Epidermal melanocyte (primary cell): Measurements from ENCODE around the gene LAG3.

ENCODE experiments used
- DNase-seq: peaks from one replicate; pipeline ENCODE4 v3.0.0; 2011; ENCODE audit warnings: low spot score; ENCODE audit not compliant: insufficient read length

LAG3 gene

DNA sequence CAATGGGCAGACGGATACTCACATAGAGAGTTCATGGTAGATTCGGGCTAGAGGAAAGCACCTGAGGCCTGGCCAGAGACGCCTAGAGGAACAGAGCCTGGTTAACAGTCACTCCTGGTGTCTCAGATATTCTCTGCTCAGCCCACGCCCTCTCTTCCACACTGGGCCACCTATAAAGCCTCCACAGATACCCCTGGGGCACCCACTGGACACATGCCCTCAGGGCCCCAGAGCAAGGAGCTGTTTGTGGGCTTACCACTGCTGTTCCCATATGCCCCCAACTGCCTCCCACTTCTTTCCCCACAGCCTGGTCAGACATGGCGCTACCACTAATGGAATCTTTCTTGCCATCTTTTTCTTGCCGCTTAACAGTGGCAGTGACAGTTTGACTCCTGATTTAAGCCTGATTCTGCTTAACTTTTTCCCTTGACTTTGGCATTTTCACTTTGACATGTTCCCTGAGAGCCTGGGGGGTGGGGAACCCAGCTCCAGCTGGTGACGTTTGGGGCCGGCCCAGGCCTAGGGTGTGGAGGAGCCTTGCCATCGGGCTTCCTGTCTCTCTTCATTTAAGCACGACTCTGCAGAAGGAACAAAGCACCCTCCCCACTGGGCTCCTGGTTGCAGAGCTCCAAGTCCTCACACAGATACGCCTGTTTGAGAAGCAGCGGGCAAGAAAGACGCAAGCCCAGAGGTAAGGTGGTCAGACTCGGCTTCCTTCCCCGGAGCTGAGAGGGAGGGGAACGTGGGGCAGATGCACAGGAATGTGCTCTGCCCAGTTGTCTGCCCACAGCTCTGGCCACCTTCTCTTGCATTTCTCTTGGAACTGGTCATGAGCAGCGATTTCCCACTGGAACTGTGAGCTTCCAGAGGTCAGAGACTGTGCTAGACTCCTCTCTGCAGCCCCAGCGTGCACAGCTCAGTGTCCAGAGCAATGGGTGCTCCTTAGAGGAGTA, 16.9 kb downstream of the LAG3 start, which contains the start of gene CD4:
TSS of gene CD4 (plus strand) at position 557 of the 953 bp plus-strand sequence. CDS start 10,611 bp downstream, outside the sequence.
- DNase-seq = no peak

- DNase-seq = no peak
These were observed 18.3 kb downstream of the LAG3 start for GRCh38 chr12:6790496-6791150.

- DNase-seq = no peak
These were observed 19.7 kb downstream of the LAG3 start for GRCh38 chr12:6791931-6792520.

GRCh38 chr12:6792522-6793201, 20.3 kb downstream of the LAG3 start:
- no peak for DNase-seq

- DNase-seq = no peak
These were observed 22.8 kb downstream of the LAG3 start for GRCh38 chr12:6795088-6795487.

- DNase-seq = no peak
These were observed 24.3 kb downstream of the LAG3 start for GRCh38 chr12:6796576-6796975.

DNA sequence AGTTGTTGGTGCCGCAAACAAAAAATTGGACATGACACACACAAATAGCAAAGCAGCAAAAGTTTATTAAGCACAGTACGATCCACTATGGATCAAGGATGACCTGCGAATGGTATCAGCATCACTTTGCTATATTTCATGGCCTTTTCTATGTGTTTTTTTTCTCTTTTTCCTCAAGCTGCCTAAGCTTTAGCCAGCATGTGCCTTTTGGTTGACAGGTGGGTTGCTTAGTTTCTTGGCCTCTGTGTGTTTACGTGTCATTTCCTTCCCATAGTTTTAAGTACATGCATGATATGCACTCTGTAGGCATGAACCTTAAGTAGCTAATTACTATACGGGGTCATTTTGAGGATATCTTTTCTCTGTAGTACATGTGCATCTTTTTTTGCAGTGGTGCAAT, 26.8 kb downstream of the LAG3 start:
- no peak for DNase-seq

DNA sequence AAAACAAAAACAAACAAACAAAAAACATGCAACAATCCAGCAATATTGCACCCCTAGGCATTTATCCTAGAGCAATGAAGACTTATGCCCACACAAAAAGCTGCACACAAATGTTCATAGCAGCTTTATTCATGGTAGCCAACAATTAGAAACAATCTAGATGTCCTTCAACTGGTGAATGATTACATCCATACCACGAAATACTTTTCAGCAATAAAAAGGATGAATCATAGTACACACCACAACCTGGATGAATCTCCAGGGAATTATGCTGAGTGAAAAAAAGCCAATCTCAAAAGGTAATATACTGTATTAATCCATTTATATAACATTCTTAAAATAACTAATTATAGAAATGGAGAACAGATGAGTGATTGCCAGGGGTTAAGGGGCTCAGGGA, 34.9 kb downstream of the LAG3 start:
- no peak for DNase-seq

GRCh38 chr12:6809056-6809455, 36.7 kb downstream of the LAG3 start:
- DNase-seq = no peak

GRCh38 chr12:6810758-6811157, 38.4 kb downstream of the LAG3 start:
- no peak for DNase-seq

DNA sequence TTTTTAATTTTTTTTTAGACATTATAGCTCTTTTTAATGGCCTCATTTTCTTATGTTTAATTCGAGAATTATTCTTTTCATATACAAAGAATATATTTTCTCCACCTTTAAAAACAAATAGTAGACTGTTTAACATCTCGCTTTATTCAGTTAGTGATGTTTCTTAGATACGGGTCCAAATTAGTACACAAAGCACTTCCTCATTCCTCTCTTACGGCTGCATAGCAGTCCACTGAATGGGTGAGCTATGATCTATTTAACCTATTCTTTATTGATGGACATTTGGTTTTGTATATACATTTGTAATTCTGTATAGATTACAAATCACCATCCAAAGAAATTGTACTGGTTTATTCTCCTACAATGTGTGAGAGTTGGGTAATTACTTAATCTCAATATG, 41.0 kb downstream of the LAG3 start:
- DNase-seq = no peak

DNA sequence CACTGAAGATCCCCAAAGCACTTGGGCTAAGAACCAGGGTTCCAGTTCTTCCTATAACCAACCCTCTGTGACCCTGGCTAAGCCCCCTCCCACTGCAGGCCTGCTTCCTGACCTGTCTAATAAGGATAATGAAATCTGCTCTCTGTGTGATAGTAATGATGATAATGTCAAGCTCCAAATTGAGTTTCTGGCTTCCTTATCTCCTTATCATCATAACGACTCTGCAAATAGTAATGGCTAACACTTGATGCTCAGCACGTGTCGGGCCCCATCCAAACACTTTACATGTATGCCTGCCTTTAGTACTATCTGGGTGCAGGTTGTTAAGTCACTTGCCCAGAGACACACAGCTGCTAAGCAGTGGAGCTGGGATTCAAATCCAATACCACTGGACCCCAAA, 44.3 kb downstream of the LAG3 start:
- DNase-seq = no peak

DNA sequence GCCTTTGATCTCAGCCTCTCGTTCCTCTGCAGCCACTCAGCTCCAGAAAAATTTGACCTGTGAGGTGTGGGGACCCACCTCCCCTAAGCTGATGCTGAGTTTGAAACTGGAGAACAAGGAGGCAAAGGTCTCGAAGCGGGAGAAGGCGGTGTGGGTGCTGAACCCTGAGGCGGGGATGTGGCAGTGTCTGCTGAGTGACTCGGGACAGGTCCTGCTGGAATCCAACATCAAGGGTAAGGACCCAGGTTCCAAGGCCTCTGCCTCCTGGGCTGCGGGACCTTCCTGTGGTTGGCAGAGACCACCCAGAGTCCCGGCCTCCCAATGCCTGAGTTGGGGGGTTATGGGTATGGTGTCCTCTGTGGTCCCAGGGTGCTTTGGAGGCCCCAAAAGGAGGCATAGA, 44.8 kb downstream of the LAG3 start:
- DNase-seq = no peak

DNA sequence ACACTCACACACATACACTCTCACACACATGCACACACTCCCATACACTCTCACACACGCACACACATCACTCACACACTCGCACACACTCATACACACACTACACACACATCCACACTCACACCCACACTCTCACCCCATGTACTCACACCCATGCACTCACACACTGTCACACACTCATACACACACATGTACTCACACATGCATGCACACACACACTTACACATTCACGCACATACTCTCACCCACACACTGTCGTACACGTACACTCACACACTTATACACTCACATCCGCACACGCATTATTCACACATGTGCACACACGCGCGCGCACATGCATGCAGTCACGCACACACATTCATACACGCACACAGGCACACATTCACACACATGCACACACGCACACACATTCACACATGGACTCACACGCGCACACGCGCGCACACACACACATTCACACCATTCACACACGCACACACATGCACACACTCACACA, 45.4 kb downstream of the LAG3 start:
- DNase-seq = no peak

DNA sequence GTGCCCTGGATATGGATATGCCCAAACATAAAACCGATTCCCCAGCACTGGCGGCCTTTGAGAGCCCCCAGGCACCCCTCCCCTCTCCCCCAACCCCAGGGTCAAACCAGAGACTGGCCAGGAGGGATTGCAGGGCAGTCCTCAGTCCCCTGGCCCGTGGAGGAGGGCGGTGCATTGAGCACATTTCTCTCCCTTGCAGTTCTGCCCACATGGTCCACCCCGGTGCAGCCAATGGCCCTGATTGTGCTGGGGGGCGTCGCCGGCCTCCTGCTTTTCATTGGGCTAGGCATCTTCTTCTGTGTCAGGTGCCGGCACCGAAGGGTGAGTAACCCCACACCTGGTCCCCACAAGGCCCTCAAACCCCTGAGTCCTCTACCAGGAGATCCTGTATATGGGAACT, 45.9 kb downstream of the LAG3 start:
- DNase-seq = no peak

DNA sequence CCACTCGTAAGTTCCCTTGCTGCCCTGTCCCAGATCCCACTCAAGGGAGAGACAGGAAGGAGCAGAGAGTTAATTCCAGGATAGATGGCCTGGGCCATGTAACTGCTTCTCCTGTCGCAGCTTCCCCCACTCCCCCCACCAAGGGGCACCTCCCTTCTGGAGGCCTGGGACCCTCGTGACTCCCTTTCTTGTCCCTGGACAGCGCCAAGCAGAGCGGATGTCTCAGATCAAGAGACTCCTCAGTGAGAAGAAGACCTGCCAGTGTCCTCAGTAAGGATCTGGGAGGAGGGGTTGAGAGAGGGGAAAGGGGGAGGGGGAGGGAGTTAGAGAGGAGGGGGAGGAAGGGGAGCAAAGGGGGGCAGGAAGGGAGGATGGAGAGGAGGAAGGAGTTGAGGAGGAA, 46.3 kb downstream of the LAG3 start:
- no peak for DNase-seq

- no peak for DNase-seq
These were observed 47.0 kb downstream of the LAG3 start for GRCh38 chr12:6819106-6820030.

- no peak for DNase-seq
These were observed 47.8 kb downstream of the LAG3 start for GRCh38 chr12:6820166-6820565.

DNA sequence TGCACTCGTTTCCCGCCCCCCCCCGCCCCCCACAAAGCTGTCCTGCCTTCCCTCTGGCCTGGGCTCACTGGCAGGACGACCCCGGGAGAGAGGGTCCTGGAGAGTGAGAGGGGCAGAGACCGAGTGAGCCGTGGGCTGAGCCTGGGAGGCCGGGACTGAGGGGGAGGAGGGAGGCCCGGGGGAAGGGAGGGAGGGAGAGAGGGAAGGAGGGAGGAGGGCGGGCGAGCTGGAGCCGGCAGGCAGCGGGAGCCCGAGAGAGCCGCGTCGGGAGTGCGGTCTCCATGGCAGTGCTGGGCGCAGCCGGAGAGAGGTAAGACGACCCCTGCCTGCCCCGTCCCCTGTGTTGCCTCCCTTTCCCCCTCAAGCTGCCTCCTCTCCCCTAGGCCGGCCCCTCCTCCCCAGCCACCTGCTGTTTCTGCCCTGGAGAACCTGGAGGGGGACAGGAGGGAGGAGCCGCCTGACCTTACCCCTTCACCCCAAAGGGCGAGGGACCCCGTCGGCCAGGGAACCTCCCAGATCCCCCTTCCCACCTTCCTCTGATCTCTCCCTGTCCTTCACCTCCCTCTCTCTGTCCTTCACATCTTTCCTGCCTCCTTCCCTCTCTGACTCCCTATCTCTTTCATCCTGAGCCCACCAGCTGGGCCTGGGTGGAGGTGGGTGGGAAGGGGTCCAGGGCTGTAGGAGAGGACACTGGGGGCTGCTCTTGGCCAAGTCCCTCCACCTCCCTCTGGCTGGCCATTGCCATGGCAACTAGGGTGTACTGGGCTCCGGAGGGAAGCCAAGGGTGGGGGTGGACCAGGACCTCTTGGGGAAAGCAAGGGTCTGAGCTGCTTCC, 49.5 kb downstream of the LAG3 start, which contains the start of gene GPR162:
TSS of gene GPR162 (plus strand) at position 231 of the 835 bp plus-strand sequence. CDS start 2,078 bp downstream, outside the sequence.
- DNase-seq = peak; percentile 41
